NCI-H1436 treated with DMSO at 0.1 percent for 48 hours (cell line): ENCODE data around the gene CD46.

ENCODE experiments used
- DNase-seq: peaks from one replicate; lab custom pipeline; 2025; lab: John Stamatoyannopoulos, UW

The CD46 gene

DNA sequence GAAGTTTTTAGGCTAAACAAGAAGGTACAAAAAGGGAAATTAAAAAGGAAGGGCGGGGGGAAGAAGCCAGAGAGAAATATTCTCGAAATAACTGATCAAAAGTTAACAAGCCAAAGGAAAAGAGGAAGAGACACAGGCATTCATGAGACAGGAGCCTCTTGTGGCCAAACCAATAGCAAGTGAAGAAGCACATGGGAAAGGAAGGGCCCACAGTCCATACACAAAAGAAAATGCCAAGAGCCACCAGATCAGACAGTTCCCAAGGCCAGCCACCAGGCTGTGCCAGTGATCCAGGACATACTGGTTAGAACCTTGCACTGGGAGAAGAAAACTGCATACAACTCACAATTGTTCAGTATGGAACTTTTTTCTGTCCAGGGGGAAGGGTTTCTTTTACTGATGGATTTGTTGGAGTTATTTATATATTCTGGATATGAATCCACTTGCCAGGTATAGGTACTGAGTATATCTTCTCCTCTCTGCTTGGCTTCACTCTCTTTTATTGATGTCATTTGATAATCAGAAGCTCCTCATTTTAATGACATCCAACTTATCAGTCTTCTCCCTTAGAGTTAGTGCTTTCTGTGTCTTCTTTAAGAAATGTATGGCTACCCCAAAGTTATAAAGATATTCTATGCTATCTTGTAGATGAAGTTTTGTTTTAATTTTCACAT, 76.8 kb downstream of the CD46 start:
- DNase-seq, result no peak

DNA sequence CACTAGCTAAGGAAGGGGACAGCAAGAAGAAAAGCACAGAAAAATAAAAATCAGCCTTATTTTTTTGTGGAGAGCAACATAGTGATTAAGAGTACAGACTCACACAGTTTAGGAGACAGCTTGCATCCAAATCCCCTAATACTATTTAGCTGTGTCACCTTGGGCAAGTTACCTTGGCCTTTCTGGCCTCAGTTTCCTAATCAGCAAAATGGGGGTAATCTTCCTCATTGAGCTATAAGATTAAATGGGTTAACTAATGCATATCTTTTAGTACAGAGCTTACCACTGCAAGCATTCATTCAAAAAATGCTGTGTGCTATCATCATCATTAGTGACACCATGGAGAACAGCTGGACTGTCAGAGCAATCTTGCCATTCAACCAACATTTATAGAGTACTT, 77.7 kb downstream of the CD46 start:
- DNase-seq, result no peak

DNA sequence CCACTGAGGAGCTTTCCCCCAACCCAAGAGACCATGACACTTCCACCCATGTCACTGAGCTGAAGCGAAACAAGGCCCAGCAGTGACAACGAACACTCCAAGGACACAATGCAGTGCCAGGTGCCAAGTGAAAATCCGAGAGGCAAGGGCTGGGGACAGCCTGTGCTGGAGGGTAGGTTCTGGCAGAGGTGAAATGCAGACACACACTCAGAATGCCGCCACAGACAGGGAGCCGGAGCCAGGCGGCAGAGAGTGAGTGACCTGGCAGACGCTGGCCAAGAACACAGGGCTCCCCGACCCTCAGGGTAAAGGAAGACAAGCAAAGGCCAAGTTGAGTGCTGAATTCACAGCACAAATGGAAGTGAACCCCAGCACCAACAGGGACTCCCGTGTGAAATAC, 78.9 kb downstream of the CD46 start:
- no peak for DNase-seq

DNA sequence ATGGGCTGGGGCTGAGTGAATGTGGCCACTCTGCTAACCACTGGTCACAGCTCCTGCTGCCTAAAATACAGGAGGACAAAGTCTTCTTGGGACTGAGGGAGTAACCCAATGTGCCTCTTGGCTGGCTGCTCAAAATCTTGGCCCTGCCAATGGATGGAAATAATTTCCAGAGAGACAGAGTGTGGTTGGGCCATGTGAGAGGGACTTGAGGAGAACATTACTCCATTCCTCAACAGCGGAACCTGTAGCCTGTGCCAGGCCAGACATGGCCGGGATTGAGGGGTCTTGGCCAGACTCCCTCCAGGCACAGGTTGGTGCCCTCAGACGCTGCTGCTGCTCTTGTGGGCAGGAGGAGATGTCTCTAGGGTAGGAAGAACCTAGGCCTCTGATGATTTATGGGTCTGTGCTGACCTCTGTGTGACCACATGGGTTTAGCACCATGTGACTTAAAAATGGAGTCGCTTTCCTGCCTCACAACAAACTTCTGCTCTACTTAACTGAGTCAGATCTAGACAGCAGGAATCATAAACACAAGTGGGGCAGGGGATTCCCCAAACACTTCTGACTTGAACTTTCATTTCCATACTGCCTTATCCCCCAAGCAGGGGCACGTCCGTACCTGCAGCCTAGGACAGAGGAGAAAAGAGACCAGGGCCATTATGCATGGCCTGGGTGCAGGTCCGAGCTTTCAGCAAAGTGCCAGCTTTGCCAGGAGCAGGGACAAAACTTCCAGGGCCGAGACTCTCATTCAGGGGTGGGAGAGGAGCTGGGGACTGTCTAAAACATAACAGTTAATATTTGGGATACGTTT, 79.9 kb downstream of the CD46 start:
- no peak for DNase-seq

DNA sequence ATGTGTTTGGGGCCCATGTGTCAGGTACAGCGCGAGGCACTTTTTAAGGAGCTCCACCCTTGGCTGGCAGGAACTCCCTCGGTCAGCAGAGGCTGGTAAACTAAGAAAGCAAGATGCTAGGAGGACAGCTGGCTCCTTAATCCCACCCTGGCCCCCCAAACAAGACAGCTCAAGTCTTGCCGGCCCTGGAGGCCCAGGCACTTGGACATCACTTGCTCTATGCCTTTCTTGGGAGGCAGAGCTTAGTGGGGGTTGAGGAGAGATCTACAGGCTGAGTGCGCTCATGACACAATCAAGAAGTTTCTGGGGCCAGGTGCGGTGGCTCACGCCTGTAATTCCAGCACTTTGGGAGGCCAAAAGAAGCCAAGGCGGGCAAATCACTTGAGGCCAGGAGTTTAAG, 80.9 kb downstream of the CD46 start:
- DNase-seq, result no peak

DNA sequence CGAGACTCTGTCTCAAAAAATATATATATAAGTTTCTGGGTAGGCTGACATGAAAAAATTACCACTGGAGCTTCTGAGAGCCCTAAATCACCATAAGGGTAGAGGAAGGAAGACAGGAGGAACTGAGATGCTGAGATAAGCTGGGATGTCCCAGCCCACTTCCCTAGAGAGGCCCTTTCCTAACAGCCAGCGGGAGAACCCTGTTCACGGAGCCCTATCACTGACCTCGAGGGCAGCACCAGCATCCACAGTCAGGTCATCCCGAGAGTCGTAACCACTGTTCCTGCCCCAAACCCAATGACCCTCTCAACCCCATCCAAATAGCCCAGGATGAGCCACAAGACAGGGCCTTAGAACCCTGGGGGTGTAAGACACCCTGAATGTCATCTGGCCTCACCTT, 81.5 kb downstream of the CD46 start:
- no peak for DNase-seq

DNA sequence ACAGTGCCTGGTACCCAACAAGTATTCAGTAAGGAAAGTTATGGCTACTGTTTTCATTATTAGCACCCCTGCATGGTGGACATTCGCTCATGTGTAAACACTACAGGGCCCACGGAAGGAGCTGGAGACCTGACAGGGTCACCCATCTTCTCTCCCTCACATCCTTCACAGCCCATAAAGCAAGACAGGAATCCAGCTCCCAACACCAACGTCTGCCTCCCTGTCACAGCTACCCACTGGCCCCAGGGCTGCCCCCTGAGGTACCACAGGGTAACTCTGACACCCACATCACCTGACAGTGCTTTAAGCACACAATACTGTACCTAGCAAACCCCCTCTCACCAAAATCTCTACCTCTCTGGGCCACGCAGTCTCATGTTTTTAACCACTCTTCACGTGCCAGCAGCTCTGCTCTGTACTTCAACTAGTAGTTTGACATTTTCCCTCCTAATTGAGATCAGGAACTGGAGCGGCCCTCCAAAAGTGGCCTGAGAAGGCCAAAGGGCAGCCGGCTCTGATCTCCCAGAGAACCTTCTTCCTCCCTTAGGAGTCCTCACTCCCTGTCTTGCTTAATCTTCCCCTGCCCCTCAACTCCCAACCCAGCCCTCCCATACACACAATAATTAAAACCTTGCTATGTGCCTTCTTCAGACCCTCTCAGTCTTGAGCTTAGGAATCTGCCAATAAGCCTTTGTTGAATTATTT, 82.3 kb downstream of the CD46 start:
- no peak for DNase-seq

DNA sequence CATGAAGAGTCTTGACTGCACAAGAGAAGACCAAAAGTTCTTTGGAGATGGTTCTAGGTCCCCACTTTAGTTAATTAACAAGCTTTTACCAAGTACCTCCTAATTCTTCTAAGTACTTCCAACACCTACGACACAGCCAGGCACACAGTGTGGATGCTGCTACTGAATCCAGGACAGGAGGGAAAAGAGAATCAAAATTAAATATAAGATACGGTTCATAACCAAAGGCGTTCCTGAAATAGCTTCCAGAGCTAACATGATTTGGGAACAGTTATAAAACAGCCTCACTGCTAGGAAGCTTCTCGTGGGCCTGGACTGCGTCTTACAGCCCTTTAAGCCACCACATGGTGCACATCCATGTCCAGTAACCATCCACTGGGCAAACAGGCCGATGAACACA, 84.1 kb downstream of the CD46 start:
- no peak for DNase-seq

DNA sequence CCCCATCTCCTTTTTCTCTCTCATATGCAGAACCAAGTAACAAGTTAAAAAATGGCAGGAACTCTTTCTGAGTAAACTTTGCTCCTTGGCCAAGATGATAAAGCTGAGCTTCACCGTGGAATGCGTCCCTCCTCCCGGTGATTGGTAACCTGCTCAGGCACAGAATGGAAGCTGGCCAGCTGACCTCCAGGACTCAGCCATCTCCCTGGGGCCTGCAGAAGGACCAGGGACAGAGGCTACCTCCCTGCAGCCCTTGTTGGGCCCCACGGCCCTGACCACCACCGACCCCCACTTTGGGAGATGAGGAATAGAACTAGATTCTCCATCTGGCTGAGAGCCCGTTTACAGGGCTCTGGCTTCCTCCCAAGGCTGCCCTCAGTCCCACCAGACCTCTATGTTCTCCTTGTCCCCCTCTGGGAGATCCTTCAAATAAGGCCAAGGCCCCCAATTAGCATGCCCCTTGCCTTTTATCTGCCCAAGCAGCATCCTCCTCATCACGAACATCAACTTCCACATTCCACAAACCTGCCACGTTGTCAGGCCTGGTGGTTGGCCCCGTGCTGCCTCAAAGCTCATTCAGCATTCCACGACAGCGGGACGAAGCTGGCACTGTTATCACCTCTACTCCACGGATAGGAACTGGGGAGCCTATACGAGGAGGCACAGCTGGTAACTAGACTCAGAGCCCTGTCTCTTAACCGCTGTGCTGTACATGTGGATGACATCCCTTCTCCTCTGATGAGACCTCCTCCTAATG, 84.9 kb downstream of the CD46 start:
- no peak for DNase-seq

DNA sequence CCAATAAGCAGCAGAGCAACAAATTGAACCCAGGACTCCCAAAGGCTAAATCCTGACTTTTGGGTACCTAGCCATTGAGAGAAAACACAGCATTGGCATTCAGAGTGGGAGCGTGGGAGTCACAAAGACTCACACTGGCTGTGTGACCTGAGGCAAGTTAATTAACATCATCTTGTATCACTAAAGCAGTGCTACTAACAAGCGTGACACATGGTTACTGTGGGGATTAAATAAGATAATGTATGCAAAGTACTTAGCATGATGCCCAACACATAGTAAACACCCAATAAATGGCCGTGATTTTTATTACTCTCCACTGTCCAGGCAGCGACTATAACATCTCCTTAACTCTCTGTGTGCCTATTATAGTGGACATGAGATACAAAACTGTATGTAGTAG, 85.8 kb downstream of the CD46 start:
- DNase-seq, result no peak

DNA sequence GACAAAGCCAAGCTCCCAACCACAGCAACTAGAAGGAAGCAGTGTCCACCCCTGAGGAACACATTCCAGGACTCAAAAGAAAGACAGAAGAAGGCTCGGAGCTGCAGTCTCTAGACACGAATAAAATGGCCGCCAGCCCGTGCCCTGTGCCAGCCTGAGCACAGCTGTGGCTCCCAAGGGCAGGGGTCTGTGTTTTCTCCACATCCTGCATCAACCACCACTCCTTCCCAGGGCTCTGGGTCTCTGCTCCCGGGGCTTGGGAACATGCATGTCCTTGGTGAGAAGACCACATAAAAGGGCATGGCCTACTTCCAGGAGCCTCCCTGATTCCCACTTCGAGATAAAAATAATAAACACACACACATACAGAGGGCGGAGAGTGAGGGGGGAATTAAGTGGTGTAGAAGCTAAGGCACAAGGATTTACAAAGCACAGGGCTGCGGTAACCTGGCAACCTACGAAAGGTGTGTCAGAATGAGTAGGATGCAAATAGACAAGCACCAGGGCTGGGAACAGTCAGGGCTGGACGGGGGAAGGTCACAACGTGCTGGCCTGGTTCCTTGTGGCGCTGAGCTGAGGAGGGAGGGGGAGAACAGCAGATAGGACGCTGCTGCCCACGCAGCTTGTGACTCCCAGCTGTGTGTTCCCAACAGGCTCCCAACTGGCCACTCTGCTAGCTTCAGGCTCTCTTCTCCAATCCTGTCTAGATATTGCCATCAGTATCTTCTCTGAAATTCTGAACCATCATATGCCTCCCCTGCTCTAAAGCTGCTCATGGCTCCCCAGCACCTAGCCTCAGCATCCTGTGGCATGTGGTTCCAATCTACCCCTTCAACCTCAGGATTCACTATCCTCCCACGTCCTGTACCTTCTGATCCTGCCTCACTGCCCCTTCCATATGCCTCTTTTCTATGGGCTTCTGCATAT, 86.6 kb downstream of the CD46 start:
- DNase-seq, result no peak

DNA sequence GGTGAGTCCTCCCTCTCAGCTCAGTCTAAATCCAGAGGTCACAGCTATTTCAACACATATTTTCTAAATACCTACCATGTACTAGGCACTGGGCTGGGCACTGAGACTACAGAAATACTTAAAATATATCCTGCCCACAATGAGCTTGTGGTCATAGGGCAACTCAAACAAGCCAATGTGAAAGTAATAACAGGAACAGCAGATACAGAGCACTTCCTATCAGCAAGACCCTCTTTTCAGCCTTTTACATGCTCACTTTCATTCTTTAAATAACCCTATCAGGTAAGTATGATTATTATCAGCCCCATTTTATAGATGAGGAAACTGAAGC, 87.2 kb downstream of the CD46 start:
- no peak for DNase-seq

DNA sequence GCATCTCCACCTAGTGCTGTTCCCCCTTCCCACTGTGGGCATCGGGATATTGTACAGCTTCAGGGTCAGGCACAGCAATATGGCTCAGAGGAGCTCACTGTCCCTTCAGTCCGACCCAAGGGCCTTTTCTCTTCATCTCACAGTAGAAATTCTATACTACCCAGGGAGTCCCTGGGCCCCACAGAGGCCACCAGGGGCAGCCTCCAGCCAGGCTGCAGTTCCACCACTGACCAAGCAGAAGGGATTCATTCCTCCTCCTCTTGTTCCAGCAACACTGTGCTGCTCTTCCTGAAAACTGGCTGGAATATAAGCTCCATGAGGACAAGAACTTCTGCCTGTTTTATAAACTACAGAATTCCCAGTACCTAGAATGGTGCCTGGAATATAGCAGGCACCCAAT, 88.5 kb downstream of the CD46 start:
- DNase-seq, result no peak

DNA sequence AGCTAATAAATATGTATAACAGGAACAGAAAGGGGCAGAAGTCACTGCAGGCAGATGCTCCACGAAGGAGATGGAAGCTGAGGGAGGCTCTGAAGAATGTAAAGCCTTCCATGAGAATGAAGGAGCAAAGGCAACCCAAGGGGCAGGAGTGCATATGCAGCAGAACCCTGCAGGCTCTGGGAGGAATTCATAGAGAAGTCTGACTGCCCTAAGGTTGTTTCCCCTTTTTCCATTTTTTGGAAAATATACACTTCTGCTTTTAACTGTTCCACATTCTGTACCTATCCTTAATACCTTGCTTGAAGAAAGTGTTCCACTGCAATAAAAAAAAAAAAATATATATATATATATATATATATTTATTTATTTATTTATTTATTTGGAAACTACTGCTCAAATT, 89.4 kb downstream of the CD46 start:
- no peak for DNase-seq

DNA sequence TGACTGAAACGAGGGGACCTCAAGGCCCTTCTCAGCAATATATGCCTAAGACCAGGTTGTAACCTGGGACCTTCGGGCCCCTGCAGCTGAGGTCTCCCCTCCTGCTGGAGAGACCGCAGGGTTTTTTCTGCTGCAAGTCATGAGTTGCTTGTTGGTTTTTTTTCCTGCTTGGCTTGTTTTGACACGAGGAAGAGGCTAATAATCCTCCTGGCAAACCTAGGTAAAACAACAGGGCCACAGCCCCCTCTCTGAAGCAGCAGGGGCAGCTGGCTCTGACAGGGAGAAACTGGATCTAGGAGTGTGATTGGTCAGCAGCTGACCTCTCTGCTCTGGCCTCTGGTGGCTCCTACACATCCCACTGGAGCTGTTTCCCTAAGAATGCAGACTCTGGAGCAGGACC, 90.0 kb downstream of the CD46 start:
- DNase-seq, result no peak

DNA sequence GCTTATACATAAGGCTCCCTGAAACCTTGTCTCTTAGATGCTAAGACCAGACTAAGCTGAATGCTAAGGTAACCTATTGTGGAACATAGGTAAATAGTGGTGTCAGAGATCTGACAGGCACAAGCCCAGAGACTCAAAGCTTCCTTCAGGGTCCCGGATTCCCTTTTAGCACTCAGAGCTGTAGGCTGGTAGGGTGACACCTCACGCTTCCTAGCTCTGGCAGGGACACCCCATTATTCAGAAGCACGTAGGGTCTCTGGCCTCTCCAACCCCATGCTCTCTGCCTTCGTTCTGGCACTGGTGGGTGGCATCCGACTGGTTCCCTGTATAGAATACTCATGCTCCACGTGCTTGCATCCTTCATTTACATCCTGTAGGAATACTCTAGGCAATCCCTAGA, 90.7 kb downstream of the CD46 start:
- no peak for DNase-seq

DNA sequence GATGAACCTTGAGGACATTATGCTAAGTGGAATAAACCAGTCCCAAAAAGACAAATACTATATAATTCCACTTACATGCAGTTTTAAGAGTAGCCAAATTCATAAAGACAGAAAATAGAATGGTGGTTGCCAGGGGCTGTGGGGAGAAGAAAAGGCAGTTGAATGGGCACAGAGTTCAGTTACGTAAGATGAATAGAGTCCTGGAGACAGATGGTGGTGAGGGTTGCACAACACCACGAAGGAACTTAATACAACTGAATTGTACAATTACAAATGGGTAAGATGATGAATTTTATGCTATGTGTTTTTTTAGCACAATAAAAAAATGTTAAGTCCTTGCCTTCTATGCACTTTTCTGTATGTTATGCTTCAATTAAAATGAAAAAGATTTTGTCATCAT, 92.5 kb downstream of the CD46 start:
- no peak for DNase-seq
